Liver (tissue), 9 donors: ENCODE results near the gene PPP1CC. TPM values are rescaled to one million over a fixed set of nuclear protein-coding genes. Genes with fewer than 3 reads are reported as not detected.

Experiments
- DNase-seq: peaks from one replicate; pipeline ENCODE4 v3.0.0-alpha.2; 2017; ENCODE audit warnings: low spot score
- H3K27ac ChIP-seq, 2 donors: one replicate each; pipeline ENCODE4 v1.7.0; 2013; ENCODE audit warnings: inconsistent platforms in 2 of 2, low read length in 2 of 2, control low read depth in 1 of 2, low read depth in 1 of 2, mild to moderate bottlenecking in 1 of 2
- H3K27me3 ChIP-seq, 4 donors: one replicate each; pipeline versions ENCODE4 v1.6.1 to v1.7.0; 2013; ENCODE audit warnings: low read length in 3 of 4, inconsistent platforms in 1 of 4, mild to moderate bottlenecking in 1 of 4, moderate library complexity in 1 of 4; ENCODE audit not compliant: control insufficient read depth in 4 of 4, insufficient read depth in 4 of 4
- H3K36me3 ChIP-seq, 4 donors: one replicate each; pipeline versions ENCODE4 v1.6.1 to v1.7.0; 2013; ENCODE audit warnings: low read length in 3 of 4, mild to moderate bottlenecking in 3 of 4, low read depth in 1 of 4, moderate library complexity in 1 of 4; ENCODE audit not compliant: control insufficient read depth in 4 of 4, insufficient read depth in 3 of 4
- H3K4me1 ChIP-seq, 4 donors: one replicate each; pipeline versions ENCODE4 v1.6.1 to v1.7.0; 2013; ENCODE audit warnings: low read length in 3 of 4, mild to moderate bottlenecking in 3 of 4, moderate library complexity in 1 of 4; ENCODE audit not compliant: control insufficient read depth in 4 of 4, insufficient read depth in 4 of 4
- H3K4me3 ChIP-seq, 3 donors: one replicate each; pipeline versions ENCODE4 v1.6.1 to v1.7.0; 2013; ENCODE audit warnings: low read length in 3 of 3, control low read depth in 1 of 3, low read depth in 1 of 3, mild to moderate bottlenecking in 1 of 3
- H3K9ac ChIP-seq, 2 donors: one replicate each; pipeline ENCODE4 v1.7.0; 2013; ENCODE audit warnings: low read length in 2 of 2, mild to moderate bottlenecking in 2 of 2, moderate library complexity in 2 of 2, control low read depth in 1 of 2, low read depth in 1 of 2
- H3K9me3 ChIP-seq, 4 donors: one replicate each; pipeline versions ENCODE4 v1.6.1 to v1.7.0; 2013; ENCODE audit warnings: low read length in 3 of 4; ENCODE audit not compliant: control insufficient read depth in 4 of 4
- FOXA1 ChIP-seq: IDR thresholded peaks from 2 replicates; pipeline ENCODE4 v1.6.1; 2016; ENCODE audit warnings: antibody characterized with exemption
- FOXA2 ChIP-seq: IDR thresholded peaks from 2 replicates; pipeline ENCODE4 v1.6.1; 2016; ENCODE audit warnings: antibody characterized with exemption
- GABPA ChIP-seq, 2 donors: IDR thresholded peaks in 1 of 2; conservative IDR thresholded peaks in 1 of 2; 2 replicates each; pipeline ENCODE4 v1.6.1; 2016; ENCODE audit warnings: antibody characterized with exemption in 2 of 2, mild to moderate bottlenecking in 1 of 2, moderate library complexity in 1 of 2
- HNF4A ChIP-seq, 2 donors: conservative IDR thresholded peaks; 2 replicates each; pipeline ENCODE4 v1.6.1; 2016; ENCODE audit warnings: antibody characterized with exemption in 2 of 2, mild to moderate bottlenecking in 2 of 2
- HNF4G ChIP-seq: IDR thresholded peaks from 2 replicates; pipeline ENCODE4 v1.6.1; 2016; ENCODE audit warnings: antibody characterized with exemption
- NR2F2 ChIP-seq: IDR thresholded peaks from 2 replicates; pipeline ENCODE4 v1.6.1; 2016; ENCODE audit warnings: antibody characterized with exemption
- RAD21 ChIP-seq, 2 donors: IDR thresholded peaks; 2 replicates each; pipeline ENCODE4 v1.6.1; 2016; ENCODE audit warnings: antibody characterized with exemption in 2 of 2, mild to moderate bottlenecking in 2 of 2
- RXRA ChIP-seq, 2 donors: IDR thresholded peaks; 2 replicates each; pipeline ENCODE4 v1.6.1; 2017 to 2018; ENCODE audit warnings: antibody characterized with exemption in 2 of 2, mild to moderate bottlenecking in 1 of 2
- SP1 ChIP-seq: IDR thresholded peaks from 2 replicates; pipeline ENCODE4 v1.6.1; 2018; ENCODE audit warnings: antibody characterized with exemption, mild to moderate bottlenecking
- YY1 ChIP-seq: IDR thresholded peaks from 2 replicates; pipeline ENCODE4 v1.6.1; 2016; ENCODE audit warnings: antibody characterized with exemption, mild to moderate bottlenecking
- WGBS: extraction: QIAGEN DNeasy Blood & Tissue Kit; methylation state at CpG from one replicate; pipeline ENCODE4 v1.1.7; 2013; 5-methylcytosine and 5-hydroxymethylcytosine counted together
- polyA plus RNA-seq, 2 donors: library from polyadenylated mRNA; stranded (reverse) in 1 of 2; unstranded in 1 of 2; fragments of 200-250 nt in 1 of 2; fragments of >200 nt in 1 of 2; fragmentation: Nextera tagmentation in 1 of 2; extraction: Ambion mirVana in 1 of 2; gene quantifications; one replicate each; pipeline versions ENCODE4 v1.2.1 to v1.2.3, GENCODE V29; 2013 to 2015
- total RNA-seq, 2 donors: library from RNA; depleted of rRNA; stranded (reverse); fragments of >200 nt; gene quantifications; one replicate each; pipeline ENCODE4 v1.2.3, GENCODE V29; 2014
- TF ChIP-seq, protein P1 (sequence below): IDR thresholded peaks from 2 replicates; pipeline ENCODE4 v1.6.1; 2016; ENCODE audit warnings: antibody characterized with exemption
- TF ChIP-seq, protein P2 (sequence below): IDR thresholded peaks from 2 replicates; pipeline ENCODE4 v1.6.1; 2016; ENCODE audit warnings: antibody characterized with exemption, mild to moderate bottlenecking
- TF ChIP-seq, protein P3 (sequence below): fragments of 150-350 bp; IDR thresholded peaks from 2 replicates; pipeline ENCODE4 v1.5.1; 2017; ENCODE audit warnings: improper control_type of control experiment, low read depth, low read length; ENCODE audit not compliant: missing input control
- TF ChIP-seq, protein P4 (sequence below): IDR thresholded peaks from 2 replicates; pipeline ENCODE4 v1.6.1; 2016; ENCODE audit warnings: antibody characterized with exemption
- TF ChIP-seq, protein P5 (sequence below): IDR thresholded peaks from 2 replicates; pipeline ENCODE4 v1.6.1; 2016; ENCODE audit warnings: antibody characterized with exemption
- donor health status: healthy.
- donor health status: healthy.
- donor health status: healthy.
- donor health status: healthy.
- donor health status: healthy.

PPP1CC gene
- total and polyA plus RNA-seq, 4 donors = 22.1 to 73.2 (median 36.0) TPM

DNA sequence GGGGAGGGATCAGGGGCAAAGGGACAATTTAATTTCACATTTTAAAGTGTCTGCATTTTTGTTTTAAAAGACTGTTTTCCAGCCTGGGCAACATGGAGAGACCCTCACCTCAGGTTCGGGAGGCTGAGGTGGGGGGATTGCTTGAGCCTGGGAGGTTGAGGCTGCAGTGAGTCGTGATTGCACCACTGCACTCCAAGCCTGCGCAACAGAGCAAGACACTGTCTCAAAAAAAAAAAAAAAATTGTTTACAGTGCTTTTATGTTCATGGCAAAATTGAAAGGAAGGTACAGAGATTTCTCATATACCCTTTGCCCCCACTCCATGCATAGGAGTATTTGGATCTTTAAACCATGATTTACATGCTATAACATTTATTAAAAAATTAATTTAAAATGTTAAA is 37.4 kb downstream of the PPP1CC start:
- no peaks in the 10 kb centered on the region for H3K4me1 ChIP-seq
- TF ChIP-seq FOXA1 (no peak), HNF4A (conservative IDR thresholded peaks at IDR 0.05) (no peak), FOXA2 (no peak), GABPA (IDR thresholded peaks at IDR 0.05 in 1 of 2, conservative IDR thresholded peaks at IDR 0.05 in 1 of 2) (no peak)
- TF ChIP-seq, protein P1, sequence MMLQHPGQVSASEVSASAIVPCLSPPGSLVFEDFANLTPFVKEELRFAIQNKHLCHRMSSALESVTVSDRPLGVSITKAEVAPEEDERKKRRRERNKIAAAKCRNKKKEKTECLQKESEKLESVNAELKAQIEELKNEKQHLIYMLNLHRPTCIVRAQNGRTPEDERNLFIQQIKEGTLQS = no peak
- no peak overlapping the region for H3K9ac ChIP-seq
- 46% methylated on average over 3 of the region's 3 CpGs for WGBS
- no peaks in the 10 kb centered on the region for H3K36me3 ChIP-seq
- H3K9me3 ChIP-seq = no peaks in the 10 kb centered on the region
- DNase-seq = no peak
- H3K4me3 ChIP-seq = no peak overlapping the region
- no peaks in the 10 kb centered on the region for H3K27me3 ChIP-seq
- H3K27ac ChIP-seq = no peak overlapping the region

DNA sequence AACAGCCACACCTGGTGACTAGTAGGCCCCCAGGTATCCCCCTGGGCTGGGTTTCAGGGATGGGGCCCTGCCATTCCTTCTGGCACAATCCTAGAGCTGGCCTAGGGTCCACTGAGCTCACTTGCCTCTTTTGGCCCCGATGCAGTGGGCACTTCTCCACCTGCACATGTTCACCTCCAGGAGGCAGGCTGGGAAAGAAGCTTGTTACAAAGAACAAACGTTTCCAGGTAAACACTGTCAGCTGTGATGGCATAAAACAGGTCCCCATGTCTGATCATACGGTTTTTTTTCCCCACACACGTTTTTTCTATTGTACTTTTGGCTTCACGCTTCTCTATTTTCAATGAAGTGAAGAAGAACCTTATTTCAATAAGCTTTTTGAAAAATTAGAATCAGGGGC is 37.9 kb downstream of the PPP1CC start:
- Histone ChIP-seq H3K36me3 (no peaks in the 10 kb centered on the region), H3K9me3 (no peaks in the 10 kb centered on the region), H3K4me1 (no peaks in the 10 kb centered on the region), H3K27ac (no peak overlapping the region), H3K27me3 (no peaks in the 10 kb centered on the region), H3K9ac (no peak overlapping the region), H3K4me3 (no peak overlapping the region)
- WGBS = 23% methylated on average over 5 of the region's 5 CpGs
- DNase-seq = no peak
- TF ChIP-seq, protein P2, sequence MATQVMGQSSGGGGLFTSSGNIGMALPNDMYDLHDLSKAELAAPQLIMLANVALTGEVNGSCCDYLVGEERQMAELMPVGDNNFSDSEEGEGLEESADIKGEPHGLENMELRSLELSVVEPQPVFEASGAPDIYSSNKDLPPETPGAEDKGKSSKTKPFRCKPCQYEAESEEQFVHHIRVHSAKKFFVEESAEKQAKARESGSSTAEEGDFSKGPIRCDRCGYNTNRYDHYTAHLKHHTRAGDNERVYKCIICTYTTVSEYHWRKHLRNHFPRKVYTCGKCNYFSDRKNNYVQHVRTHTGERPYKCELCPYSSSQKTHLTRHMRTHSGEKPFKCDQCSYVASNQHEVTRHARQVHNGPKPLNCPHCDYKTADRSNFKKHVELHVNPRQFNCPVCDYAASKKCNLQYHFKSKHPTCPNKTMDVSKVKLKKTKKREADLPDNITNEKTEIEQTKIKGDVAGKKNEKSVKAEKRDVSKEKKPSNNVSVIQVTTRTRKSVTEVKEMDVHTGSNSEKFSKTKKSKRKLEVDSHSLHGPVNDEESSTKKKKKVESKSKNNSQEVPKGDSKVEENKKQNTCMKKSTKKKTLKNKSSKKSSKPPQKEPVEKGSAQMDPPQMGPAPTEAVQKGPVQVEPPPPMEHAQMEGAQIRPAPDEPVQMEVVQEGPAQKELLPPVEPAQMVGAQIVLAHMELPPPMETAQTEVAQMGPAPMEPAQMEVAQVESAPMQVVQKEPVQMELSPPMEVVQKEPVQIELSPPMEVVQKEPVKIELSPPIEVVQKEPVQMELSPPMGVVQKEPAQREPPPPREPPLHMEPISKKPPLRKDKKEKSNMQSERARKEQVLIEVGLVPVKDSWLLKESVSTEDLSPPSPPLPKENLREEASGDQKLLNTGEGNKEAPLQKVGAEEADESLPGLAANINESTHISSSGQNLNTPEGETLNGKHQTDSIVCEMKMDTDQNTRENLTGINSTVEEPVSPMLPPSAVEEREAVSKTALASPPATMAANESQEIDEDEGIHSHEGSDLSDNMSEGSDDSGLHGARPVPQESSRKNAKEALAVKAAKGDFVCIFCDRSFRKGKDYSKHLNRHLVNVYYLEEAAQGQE = no peak
- no peak for TF ChIP-seq HNF4G
- TF ChIP-seq, protein P3, sequence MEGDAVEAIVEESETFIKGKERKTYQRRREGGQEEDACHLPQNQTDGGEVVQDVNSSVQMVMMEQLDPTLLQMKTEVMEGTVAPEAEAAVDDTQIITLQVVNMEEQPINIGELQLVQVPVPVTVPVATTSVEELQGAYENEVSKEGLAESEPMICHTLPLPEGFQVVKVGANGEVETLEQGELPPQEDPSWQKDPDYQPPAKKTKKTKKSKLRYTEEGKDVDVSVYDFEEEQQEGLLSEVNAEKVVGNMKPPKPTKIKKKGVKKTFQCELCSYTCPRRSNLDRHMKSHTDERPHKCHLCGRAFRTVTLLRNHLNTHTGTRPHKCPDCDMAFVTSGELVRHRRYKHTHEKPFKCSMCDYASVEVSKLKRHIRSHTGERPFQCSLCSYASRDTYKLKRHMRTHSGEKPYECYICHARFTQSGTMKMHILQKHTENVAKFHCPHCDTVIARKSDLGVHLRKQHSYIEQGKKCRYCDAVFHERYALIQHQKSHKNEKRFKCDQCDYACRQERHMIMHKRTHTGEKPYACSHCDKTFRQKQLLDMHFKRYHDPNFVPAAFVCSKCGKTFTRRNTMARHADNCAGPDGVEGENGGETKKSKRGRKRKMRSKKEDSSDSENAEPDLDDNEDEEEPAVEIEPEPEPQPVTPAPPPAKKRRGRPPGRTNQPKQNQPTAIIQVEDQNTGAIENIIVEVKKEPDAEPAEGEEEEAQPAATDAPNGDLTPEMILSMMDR = peak; percentile 56
- TF ChIP-seq RAD21 (IDR thresholded peaks at IDR 0.05) = peak; percentile 72 to 82
- TF ChIP-seq, protein P4, sequence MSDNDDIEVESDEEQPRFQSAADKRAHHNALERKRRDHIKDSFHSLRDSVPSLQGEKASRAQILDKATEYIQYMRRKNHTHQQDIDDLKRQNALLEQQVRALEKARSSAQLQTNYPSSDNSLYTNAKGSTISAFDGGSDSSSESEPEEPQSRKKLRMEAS = no peak

DNA sequence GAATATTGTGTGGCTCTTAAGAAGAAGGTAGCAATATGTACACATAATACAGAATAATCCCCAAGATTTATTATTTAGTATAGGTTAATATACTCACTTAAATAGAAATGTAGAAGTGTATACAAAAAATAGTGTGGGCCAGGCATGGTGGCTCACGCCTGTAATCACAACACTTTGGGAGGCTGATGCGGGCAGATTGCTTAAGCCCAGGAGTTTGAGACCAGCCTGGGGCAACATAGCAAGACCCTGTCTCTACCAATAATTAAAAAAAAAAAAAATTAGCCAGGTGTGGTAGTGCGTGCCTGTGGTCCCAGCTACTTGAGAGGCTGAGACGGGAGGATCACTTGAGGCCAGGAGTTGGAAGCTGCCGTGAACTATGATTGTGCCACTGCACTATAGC is 38.5 kb downstream of the PPP1CC start:
- TF ChIP-seq FOXA2 (no peak), HNF4A (conservative IDR thresholded peaks at IDR 0.05) (no peak), SP1 (no peak), RXRA (IDR thresholded peaks at IDR 0.05) (no peak), YY1 (no peak), NR2F2 (no peak), GABPA (IDR thresholded peaks at IDR 0.05 in 1 of 2, conservative IDR thresholded peaks at IDR 0.05 in 1 of 2) (no peak)
- TF ChIP-seq, protein P1 = no peak
- TF ChIP-seq, protein P4 = no peak
- TF ChIP-seq, protein P5, sequence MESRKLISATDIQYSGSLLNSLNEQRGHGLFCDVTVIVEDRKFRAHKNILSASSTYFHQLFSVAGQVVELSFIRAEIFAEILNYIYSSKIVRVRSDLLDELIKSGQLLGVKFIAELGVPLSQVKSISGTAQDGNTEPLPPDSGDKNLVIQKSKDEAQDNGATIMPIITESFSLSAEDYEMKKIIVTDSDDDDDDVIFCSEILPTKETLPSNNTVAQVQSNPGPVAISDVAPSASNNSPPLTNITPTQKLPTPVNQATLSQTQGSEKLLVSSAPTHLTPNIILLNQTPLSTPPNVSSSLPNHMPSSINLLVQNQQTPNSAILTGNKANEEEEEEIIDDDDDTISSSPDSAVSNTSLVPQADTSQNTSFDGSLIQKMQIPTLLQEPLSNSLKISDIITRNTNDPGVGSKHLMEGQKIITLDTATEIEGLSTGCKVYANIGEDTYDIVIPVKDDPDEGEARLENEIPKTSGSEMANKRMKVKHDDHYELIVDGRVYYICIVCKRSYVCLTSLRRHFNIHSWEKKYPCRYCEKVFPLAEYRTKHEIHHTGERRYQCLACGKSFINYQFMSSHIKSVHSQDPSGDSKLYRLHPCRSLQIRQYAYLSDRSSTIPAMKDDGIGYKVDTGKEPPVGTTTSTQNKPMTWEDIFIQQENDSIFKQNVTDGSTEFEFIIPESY = no peak
- no peaks in the 10 kb centered on the region for H3K27me3 ChIP-seq
- H3K4me3 ChIP-seq = no peak overlapping the region
- H3K36me3 ChIP-seq = no peaks in the 10 kb centered on the region
- WGBS = 92% methylated on average over 5 of the region's 5 CpGs
- H3K9me3 ChIP-seq = no peaks in the 10 kb centered on the region
- H3K9ac ChIP-seq = no peak overlapping the region
- H3K27ac ChIP-seq = no peak overlapping the region
- H3K4me1 ChIP-seq = no peaks in the 10 kb centered on the region
- no peak for DNase-seq
